Small intestine (tissue), 7 donors: ENCODE data around the gene EGFL8. TPM values are rescaled to one million over a fixed set of nuclear protein-coding genes. Genes with fewer than 3 reads are reported as not detected.

Experiments used
- DNase-seq, 2 donors: peaks; one replicate each; pipeline versions ENCODE4 v3.0.0 to v3.0.0-alpha.2; 2013
- FAIRE-seq: peaks from 2 replicates; lab custom pipeline; 2012; peaks lifted over from hg19 to GRCh38; lab: Jason Lieb, UNC
- H3K27ac ChIP-seq, 3 donors: one replicate each; pipeline ENCODE4 v1.5.1; 2013; ENCODE audit warnings: low read length in 2 of 3, mild to moderate bottlenecking in 2 of 3, control low read depth in 1 of 3, inconsistent platforms in 1 of 3, low read depth in 1 of 3, moderate library complexity in 1 of 3
- H3K27me3 ChIP-seq, 3 donors: one replicate each; pipeline ENCODE4 v1.6.1; 2013; ENCODE audit warnings: low read length in 3 of 3, inconsistent platforms in 1 of 3; ENCODE audit not compliant: control insufficient read depth in 3 of 3, insufficient read depth in 3 of 3
- H3K36me3 ChIP-seq, 3 donors: one replicate each; pipeline ENCODE4 v1.6.1; 2013; ENCODE audit warnings: low read length in 3 of 3, inconsistent platforms in 1 of 3, low read depth in 1 of 3, mild to moderate bottlenecking in 1 of 3, moderate library complexity in 1 of 3; ENCODE audit not compliant: control insufficient read depth in 3 of 3, insufficient read depth in 2 of 3
- H3K4me1 ChIP-seq, 3 donors: one replicate each; pipeline ENCODE4 v1.6.1; 2013; ENCODE audit warnings: low read length in 2 of 3, inconsistent platforms in 1 of 3, low read depth in 1 of 3, mild to moderate bottlenecking in 1 of 3, moderate library complexity in 1 of 3; ENCODE audit not compliant: control insufficient read depth in 3 of 3, insufficient read depth in 2 of 3
- H3K4me3 ChIP-seq, 3 donors: one replicate each; pipeline ENCODE4 v1.5.1; 2013; ENCODE audit warnings: low read length in 3 of 3, control low read depth in 1 of 3, inconsistent platforms in 1 of 3, low read depth in 1 of 3, mild to moderate bottlenecking in 1 of 3, moderate library complexity in 1 of 3
- H3K9me3 ChIP-seq, 2 donors: one replicate each; pipeline ENCODE4 v1.6.1; 2013; ENCODE audit warnings: low read depth in 1 of 2, low read length in 1 of 2; ENCODE audit not compliant: control insufficient read depth in 2 of 2, insufficient read depth in 1 of 2
- WGBS, 3 donors: extraction: QIAGEN DNeasy Blood & Tissue Kit; methylation state at CpG; one replicate each; pipeline ENCODE4 v1.1.7; 2013; 5-methylcytosine and 5-hydroxymethylcytosine counted together
- polyA plus RNA-seq, 4 donors: library from polyadenylated mRNA; stranded (reverse) in 3 of 4; unstranded in 1 of 4; fragments of 200-250 nt in 3 of 4; fragments of 120-200 nt in 1 of 4; gene quantifications; one replicate each; pipeline versions ENCODE4 v1.2.1 to v1.2.3, GENCODE V29; 2013
- donor health status: healthy with polysubstance abuse.
- donor health status: control.
- donor health status: control.
- donor health status: Bipolar disorder and iron deficiency.
- donor health status: healthy.

The EGFL8 gene
- polyA plus RNA-seq, 4 donors: 7.8 to 21.9 (median 12.8) TPM

- FAIRE-seq (no peak), DNase-seq (peak; percentile 35 to 81)
- Histone ChIP-seq H3K9me3 (no peaks in the 10 kb centered on the region), H3K27me3 (peaks cover 0 to 16% (median 2%) of the 10 kb centered on the region in 3 donors), H3K4me1 (peaks cover 0 to 42% (median 4%) of the 10 kb centered on the region in 3 donors), H3K4me3 (peak overlapping the region in 2 of 3 donors; percentile 81 to 95), H3K36me3 (peaks cover 0 to 31% (median 0%) of the 10 kb centered on the region in 3 donors), H3K27ac (peak overlapping the region in 2 of 3 donors; percentile 91 to 96)
- WGBS, 3 donors: 26 to 35% (median 29%) methylated on average over 35 of the region's 35 CpGs
Measured at GRCh38 chr6:32152769-32153563, 11.4 kb upstream of the EGFL8 start.

GRCh38 chr6:32153564-32154513 lies 10.6 kb upstream of the EGFL8 start, which contains the start of gene PPT2:
Gene PPT2, plus strand, starts transcription at chr6:32154141. Its CDS starts 454 bp downstream, at chr6:32154595.
- Histone ChIP-seq H3K27ac (peak within 1 kb of the TSS; percentile 58 to 96 (median 91)), H3K4me1 (peaks cover 0 to 38% (median 4%) of the 10 kb centered on the region in 3 donors), H3K36me3 (peaks cover 0 to 33% (median 0%) of the 10 kb centered on the region in 3 donors), H3K27me3 (peaks cover 0 to 11% (median 2%) of the 10 kb centered on the region in 3 donors), H3K4me3 (peak within 1 kb of the TSS; percentile 67 to 95 (median 81)), H3K9me3 (no peaks in the 10 kb centered on the region)
- peak; percentile 75 to 93 for DNase-seq
- WGBS, 3 donors: 0 to 4% (median 1%) methylated on average over 52 of the region's 52 CpGs
- FAIRE-seq: no peak

- Histone ChIP-seq H3K4me1 (peaks cover 0 to 34% (median 4%) of the 10 kb centered on the region in 3 donors), H3K36me3 (peaks cover 0 to 34% (median 0%) of the 10 kb centered on the region in 3 donors), H3K27ac (peak overlapping the region; percentile 58 to 96 (median 91)), H3K27me3 (peaks cover 0 to 4% (median 2%) of the 10 kb centered on the region in 3 donors), H3K9me3 (no peaks in the 10 kb centered on the region), H3K4me3 (peak overlapping the region in 2 of 3 donors; percentile 81 to 95)
- DNase-seq: peak; percentile 84 to 91
- FAIRE-seq: no peak
- 3 to 4% (median 3%) methylated on average over 27 to 34 of the region's 34 CpGs for WGBS, 3 donors
Measured at GRCh38 chr6:32154514-32155161, 9.8 kb upstream of the EGFL8 start.

- H3K27ac ChIP-seq: no peak overlapping the region
- peaks cover 0 to 27% (median 4%) of the 10 kb centered on the region in 3 donors for H3K4me1 ChIP-seq
- no peak overlapping the region for H3K4me3 ChIP-seq
- no peaks in the 10 kb centered on the region for H3K9me3 ChIP-seq
- DNase-seq (no peak), FAIRE-seq (no peak)
- WGBS, 3 donors: 86 to 91% (median 90%) methylated on average over 9 of the region's 9 CpGs
- no peaks in the 10 kb centered on the region for H3K27me3 ChIP-seq
- H3K36me3 ChIP-seq: peaks cover 0 to 43% (median 0%) of the 10 kb centered on the region in 3 donors
Measured at GRCh38 chr6:32156891-32157290, 7.5 kb upstream of the EGFL8 start.

DNA sequence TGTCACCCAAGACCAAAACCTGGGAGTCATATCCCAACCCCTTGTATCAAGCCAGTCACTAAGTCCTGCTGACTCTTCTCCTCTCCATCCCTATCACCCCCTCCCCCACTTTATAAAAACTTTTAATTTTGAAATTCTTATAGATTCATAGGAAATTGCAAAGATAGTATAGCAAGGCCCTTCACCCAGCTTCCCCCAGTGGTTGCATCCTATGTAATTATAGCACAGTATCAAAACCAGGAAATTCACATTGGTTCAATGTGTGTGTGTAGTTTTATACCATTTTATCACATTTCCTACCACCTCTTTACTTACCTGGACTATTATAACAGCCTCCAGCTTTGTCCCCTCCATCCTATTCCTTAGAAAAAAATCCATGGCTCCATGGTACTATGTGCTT lies 6.3 kb upstream of the EGFL8 start:
- DNase-seq (no peak), FAIRE-seq (no peak)
- Histone ChIP-seq H3K36me3 (peaks cover 0 to 54% (median 0%) of the 10 kb centered on the region in 3 donors), H3K4me1 (peaks cover 0 to 15% (median 4%) of the 10 kb centered on the region in 3 donors), H3K4me3 (no peak overlapping the region), H3K9me3 (no peaks in the 10 kb centered on the region), H3K27ac (no peak overlapping the region), H3K27me3 (no peaks in the 10 kb centered on the region)

- H3K4me1 ChIP-seq: peaks cover 0 to 25% (median 0%) of the 10 kb centered on the region in 3 donors
- 84 to 93% (median 90%) methylated on average over 7 of the region's 7 CpGs for WGBS, 3 donors
- H3K4me3 ChIP-seq: no peak overlapping the region
- DNase-seq: no peak
- no peaks in the 10 kb centered on the region for H3K9me3 ChIP-seq
- no peak for FAIRE-seq
- no peak overlapping the region for H3K27ac ChIP-seq
- peaks cover 0 to 77% (median 2%) of the 10 kb centered on the region in 3 donors for H3K36me3 ChIP-seq
- H3K27me3 ChIP-seq: no peaks in the 10 kb centered on the region
Measured at GRCh38 chr6:32163559-32164258, 686 bp upstream of the EGFL8 start.

GRCh38 chr6:32166411-32167061 lies 2.1 kb downstream of the EGFL8 start:
- 87 to 93% (median 91%) methylated on average over 30 of the region's 30 CpGs for WGBS, 3 donors
- Histone ChIP-seq H3K4me1 (peaks cover 0 to 38% (median 0%) of the 10 kb centered on the region in 3 donors), H3K27ac (peak overlapping the region in 1 of 3 donors; percentile 74), H3K36me3 (peaks cover 2 to 92% (median 4%) of the 10 kb centered on the region in 3 donors), H3K27me3 (no peaks in the 10 kb centered on the region), H3K4me3 (no peak overlapping the region), H3K9me3 (no peaks in the 10 kb centered on the region)
- FAIRE-seq (no peak), DNase-seq (no peak)
